Stimulated activated CD4-positive, alpha-beta T cell treated with anti-CD3 and anti-CD28 coated beads, Interleukin-2, amount 100 ng/mL, for 24 hours (primary cell): ENCODE data around the gene SACM1L.
"Not testable (repeated sequence)": the region's sequence is repeated elsewhere in the genome, so short reads cannot be mapped to it uniquely, and the experiment has no call there.

ENCODE experiments used
- DNase-seq, 2 donors: peaks; one replicate each; pipeline ENCODE4 v3.0.0-alpha.2; 2020

SACM1L gene

GRCh38 chr3:45670436-45670835 is 18.8 kb upstream of the SACM1L start:
- DNase-seq, result no peak

GRCh38 chr3:45670991-45671390 is 18.2 kb upstream of the SACM1L start:
- no peak for DNase-seq

DNA sequence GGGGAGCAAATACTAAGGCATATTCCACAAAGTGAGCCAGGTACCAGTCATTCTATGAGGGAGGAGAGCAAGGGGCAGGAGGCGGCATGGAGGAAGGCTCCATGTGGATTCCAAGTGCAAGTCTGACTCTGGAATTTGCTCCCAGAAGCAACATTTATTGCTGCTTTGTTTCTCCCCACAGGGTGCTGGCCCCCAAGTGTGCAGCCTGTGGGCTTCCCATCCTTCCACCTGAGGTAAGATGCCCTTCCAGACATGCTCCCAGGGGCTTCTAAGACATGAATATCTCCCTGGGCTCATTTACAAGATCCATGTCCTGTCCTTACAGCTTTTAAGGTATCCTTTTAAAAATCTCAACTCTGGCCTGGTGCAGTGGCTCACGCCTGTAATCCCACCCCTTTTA is 15.9 kb upstream of the SACM1L start:
- DNase-seq, result no peak

- DNase-seq, result no peak
These were observed 12.7 kb upstream of the SACM1L start for GRCh38 chr3:45676325-45677032.

DNA sequence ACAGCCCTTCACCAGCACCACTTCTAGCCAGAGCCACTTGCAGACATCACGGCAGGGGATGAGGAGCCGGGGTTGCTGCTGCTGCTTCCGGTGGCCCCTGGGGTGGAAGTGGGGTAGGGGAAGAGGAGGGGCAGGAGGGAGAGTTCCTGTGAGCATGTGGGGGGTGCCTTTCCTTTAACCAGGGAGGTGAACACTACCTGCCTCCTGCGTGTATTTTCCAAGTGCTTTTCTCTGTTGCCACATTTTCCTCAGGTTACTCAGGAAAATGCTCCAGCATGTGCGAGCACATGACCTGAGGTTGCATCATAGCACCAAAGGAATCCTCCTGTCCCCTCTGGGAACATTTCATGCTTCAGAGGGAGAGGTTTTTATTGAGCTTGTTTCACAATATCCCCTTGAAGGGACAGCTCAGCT is 12.2 kb upstream of the SACM1L start:
- peak; percentile 43 to 61 for DNase-seq

- no peak for DNase-seq
These were observed 11.4 kb upstream of the SACM1L start for GRCh38 chr3:45677841-45678240.

GRCh38 chr3:45679805-45680204 is 9.4 kb upstream of the SACM1L start:
- no peak for DNase-seq

DNA sequence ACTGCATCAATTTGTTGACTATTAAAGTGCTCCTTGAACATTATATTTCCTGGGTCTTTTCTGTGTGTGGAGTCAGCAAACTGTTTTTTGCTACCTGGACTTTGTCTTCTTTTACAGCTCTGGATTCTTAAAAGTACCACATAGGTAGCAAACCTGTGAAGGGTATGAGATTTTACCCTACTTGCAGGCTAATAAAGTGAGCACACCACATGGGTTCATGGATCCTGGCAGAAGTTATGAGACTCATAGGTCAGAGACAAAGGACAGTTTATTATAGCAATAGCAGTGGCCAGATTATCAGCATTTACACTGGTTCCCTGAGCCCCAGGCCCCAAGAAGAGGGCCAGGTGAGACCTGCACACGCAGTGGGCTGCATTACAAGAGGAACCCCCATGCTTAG is 8.0 kb upstream of the SACM1L start:
- no peak for DNase-seq

DNA sequence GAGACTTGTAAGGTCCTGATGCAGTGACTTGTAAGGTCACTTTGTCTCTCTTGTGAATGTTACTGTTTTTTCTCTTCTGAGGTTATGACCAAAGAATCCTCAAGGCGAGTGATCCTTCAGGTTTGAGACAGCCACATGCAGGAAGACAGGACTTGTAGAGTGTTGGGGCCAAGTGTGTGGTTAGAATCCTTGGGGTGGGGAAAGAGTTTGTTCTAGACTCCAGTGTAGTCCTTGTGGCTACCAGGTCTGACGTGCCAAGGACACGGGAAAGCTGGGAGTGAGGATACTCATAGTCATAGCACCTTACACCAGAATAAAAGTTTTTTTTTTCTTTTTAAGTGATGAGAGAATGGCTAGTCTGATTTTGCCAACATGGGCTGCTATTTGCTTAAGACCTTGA is 7.3 kb upstream of the SACM1L start:
- no peak for DNase-seq

GRCh38 chr3:45682311-45682710 is 6.9 kb upstream of the SACM1L start:
- DNase-seq, result no peak

- no peak for DNase-seq
These were observed 6.4 kb upstream of the SACM1L start for GRCh38 chr3:45682786-45683185.

DNA sequence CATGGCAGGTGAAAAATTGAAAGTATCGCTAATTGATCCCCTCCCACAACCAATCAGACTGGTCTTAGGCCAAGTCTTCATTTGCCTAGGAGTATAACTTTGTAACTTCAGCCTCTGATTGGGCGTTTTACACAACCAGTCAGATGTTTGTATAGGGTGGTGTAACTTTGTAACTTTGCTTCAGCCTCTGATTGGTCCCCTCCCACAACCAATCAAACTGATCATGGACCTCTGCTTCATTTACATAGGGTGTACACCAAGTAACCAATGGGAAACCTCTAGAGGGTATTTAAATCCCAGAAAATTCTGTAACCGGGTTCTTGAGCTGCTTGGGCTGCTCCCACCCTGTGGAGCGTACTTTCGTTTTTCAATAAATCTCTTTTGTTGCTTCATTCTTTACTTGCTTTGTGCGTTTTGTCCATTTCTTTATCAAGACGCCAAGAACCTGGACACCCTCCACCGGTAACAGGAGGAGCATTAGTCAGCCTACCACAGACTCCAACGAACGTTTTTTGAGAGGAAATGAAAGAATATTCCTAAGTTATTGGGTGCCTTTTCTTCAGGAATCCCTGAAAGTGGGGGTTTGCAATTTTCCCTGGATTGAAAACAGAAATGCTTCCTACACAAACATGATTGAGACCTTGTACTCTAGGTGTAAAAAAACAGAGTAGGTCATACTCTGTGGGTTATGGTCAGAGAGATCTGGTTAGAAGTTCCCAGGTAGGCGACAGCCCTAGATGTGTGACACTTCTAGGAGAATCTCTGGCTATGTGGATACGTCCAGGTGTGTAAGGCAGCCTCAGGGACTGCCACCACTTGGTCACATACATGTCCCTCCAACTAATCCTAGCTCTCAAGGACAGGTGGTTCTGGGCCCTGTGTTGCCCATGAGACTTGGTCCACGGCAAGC is 5.5 kb upstream of the SACM1L start:
- DNase-seq, result no peak

- no peak for DNase-seq
These were observed 4.8 kb upstream of the SACM1L start for GRCh38 chr3:45684327-45684892.

- DNase-seq, result not testable (repeated sequence)
These were observed 3.5 kb upstream of the SACM1L start for GRCh38 chr3:45685722-45686121.

DNA sequence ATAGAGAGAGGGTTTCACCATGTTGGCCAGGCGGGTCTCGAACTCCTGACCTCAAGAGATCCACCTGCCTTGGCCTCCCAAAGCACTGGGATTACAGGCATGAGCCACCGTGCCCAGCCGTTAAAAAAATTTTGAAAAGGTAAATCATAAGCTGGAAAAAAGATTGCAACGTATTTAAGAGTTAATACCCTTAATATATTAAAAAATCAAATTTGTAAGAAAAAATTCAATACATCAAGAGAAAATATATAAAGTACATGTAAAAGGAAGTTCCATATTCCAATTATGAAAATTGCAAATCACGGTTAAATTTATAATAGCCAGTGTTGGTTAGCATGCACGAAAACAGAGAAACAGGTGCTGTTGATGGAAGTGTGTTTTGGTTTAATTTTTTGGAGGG is 2.3 kb upstream of the SACM1L start:
- no peak for DNase-seq

- no peak for DNase-seq
These were observed 1.4 kb upstream of the SACM1L start for GRCh38 chr3:45687828-45688193.

DNA sequence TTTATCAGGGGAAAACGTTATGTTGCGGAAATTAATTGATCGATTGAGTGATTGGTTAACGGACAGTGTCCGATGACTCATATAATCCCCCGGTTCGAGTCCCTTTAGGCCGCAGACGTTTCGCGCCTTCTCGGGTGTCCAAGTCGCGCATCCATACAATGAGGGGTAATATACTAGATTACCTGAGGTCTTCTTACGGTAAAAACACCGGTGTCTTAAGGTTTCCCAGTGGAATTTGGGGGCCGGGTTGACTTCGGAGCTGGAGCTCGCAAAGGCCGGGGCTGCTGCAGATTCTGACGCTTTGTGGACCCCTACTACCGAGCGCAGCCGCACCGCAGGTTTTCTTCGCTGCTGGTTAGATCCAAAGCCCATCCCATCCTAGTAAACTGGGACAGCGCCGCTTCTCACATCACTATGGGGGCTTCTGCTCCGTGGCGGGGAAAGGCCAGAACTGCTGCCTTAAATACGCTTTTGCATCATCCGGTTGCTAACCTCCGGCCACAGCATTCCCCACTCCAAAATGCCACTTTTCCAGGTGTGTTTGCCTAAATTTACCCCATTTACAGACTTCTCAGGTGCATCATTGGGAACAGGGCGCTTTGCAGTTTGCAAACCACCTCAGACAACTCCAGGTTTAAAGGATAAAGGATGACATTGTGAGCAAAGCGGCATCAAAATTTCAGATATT is 858 bp upstream of the SACM1L start:
- peak; percentile 41 to 45 for DNase-seq

- no peak for DNase-seq
These were observed 570 bp downstream of the SACM1L start for GRCh38 chr3:45689787-45690145.

GRCh38 chr3:45690336-45691035 is 1.3 kb downstream of the SACM1L start:
- DNase-seq, result no peak

DNA sequence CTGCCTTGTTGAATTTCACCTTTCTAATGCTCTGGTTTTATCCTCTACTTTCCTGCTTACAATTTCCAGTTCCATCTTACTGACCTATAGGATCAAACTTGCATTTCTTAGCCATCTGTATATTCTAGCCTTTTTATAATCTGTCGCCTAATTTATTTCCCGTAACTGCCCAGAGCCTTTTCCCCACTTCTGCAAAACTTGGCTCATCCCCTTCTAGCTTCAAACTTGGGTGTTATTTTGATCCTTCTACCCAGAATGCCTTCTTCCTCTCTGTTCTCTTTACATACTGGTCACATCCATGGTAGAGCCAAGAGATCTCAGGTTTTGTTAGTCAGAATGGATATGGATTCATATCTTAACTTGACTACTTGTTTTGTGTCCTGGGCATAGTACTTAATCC is 2.6 kb downstream of the SACM1L start:
- no peak for DNase-seq

- no peak for DNase-seq
These were observed 3.7 kb downstream of the SACM1L start for GRCh38 chr3:45692866-45693265.

GRCh38 chr3:45693941-45694521 is 4.8 kb downstream of the SACM1L start:
- peak in 1 of 2 donors; percentile 39 for DNase-seq
